PC-3 (cell line): ENCODE results near the gene FAM98C.

ENCODE experiments used
- CTCF ChIP-seq: fragments of 300-600 bp; sonication (generic); conservative IDR thresholded peaks from 2 replicates; pipeline ENCODE4 v1.5.1; 2017; ENCODE audit warnings: antibody characterized with exemption, low read depth, mild to moderate bottlenecking, low read length
- EZH2 ChIP-seq: fragments of 300-600 bp; sonication (generic); IDR thresholded peaks from one replicate; pipeline ENCODE4 v1.6.1; 2017; ENCODE audit warnings: antibody characterized with exemption, mild to moderate bottlenecking, low read length; ENCODE audit not compliant: unreplicated experiment
- EZH2phosphoT487 ChIP-seq: fragments of 300-600 bp; sonication (generic); IDR thresholded peaks from 2 replicates; pipeline ENCODE4 v1.6.1; 2018; ENCODE audit warnings: mild to moderate bottlenecking, antibody characterized with exemption, low read length, borderline replicate concordance

GRCh38 chr19:38425222-38425809 is 22.4 kb downstream of the FAM98C start:
- TF ChIP-seq CTCF, result no peak
- TF ChIP-seq EZH2, result no peak
- no peak for TF ChIP-seq EZH2phosphoT487
